Erythroblast (primary cell): Measurements from ENCODE around the gene C4orf54.

ENCODE experiments used
- GATA1 ChIP-seq: IDR thresholded peaks from 2 replicates; pipeline ENCODE4 v1.6.1; 2011; ENCODE audit warnings: low read depth, mild to moderate bottlenecking, control low read depth, low read length, moderate library complexity
- POLR2A ChIP-seq: IDR thresholded peaks from 2 replicates; pipeline ENCODE4 v1.6.1; 2011; ENCODE audit warnings: mild to moderate bottlenecking, low read length

DNA sequence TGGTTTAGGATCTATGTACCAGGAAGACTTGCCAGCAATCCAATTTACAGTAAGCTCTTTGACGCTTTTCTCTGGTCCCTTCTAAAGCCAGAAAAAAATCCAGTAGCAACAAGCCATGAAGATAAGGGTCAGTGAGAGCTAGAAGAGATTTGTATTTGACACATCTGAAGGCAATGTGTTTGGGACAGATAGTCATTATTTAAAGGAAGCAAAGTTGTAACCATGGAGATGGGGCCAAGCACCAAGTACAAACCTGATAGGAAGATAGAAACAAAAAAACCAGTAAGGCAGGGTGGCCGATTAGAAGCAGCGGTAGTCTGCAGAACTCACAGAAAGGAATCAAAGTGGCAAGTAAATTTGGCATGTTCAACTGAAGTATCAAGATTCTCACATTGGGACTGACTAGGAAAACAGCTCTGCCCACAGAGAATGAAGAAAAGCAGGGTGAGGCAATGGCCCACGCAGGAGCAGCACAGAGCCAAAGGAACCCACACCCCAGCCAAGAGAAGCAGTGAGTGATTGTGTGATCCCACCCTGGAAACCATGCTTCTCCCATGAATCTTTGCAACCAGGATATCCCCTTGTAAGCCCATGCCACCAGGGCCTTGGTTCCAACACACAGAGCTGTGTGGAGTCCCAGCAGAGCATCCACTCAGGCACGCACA lies 12.9 kb upstream of the C4orf54 start:
- TF ChIP-seq POLR2A = no peak
- no peak for TF ChIP-seq GATA1
